IgD-negative memory B cell (primary cell): Measurements from ENCODE around the gene FGF19. TPM values are rescaled to one million over a fixed set of nuclear protein-coding genes. Genes with fewer than 3 reads are reported as not detected.
A peak's percentile ranks its signal among the peaks of the same experiment; 100 is the strongest.

ENCODE experiments used
- H3K27ac Mint-ChIP-seq, 3 donors: one replicate each; pipeline ENCODE4 v1.8.0; 2020 to 2022; ENCODE audit warnings: mild to moderate bottlenecking in 3 of 3, mixed read lengths in 3 of 3, moderate library complexity in 1 of 3
- H3K27me3 Mint-ChIP-seq: one replicate; pipeline ENCODE4 v1.8.0; 2021; ENCODE audit warnings: mixed read lengths
- H3K36me3 Mint-ChIP-seq: one replicate; pipeline ENCODE4 v1.8.0; 2020; ENCODE audit warnings: mild to moderate bottlenecking, mixed read lengths
- H3K4me1 Mint-ChIP-seq, 3 donors: one replicate each; pipeline ENCODE4 v1.8.0; 2020 to 2022; ENCODE audit warnings: mixed read lengths in 3 of 3, mild to moderate bottlenecking in 1 of 3
- H3K4me3 Mint-ChIP-seq, 4 donors: one replicate each; pipeline ENCODE4 v1.8.0; 2020 to 2022; ENCODE audit warnings: mild to moderate bottlenecking in 4 of 4, mixed read lengths in 4 of 4, moderate library complexity in 3 of 4
- H3K9me3 Mint-ChIP-seq, 3 donors: one replicate each; pipeline ENCODE4 v1.8.0; 2020 to 2021; ENCODE audit warnings: mixed read lengths in 3 of 3, mild to moderate bottlenecking in 1 of 3
- polyA plus RNA-seq: library from polyadenylated mRNA; unstranded; fragments of 300-500 nt; fragmentation: Illumina TruSeq; gene quantifications from one replicate; pipeline ENCODE4 v1.2.3, GENCODE V29; 2021

FGF19 gene
- polyA plus RNA-seq, 1 donor from 2014 or later = not detected

DNA sequence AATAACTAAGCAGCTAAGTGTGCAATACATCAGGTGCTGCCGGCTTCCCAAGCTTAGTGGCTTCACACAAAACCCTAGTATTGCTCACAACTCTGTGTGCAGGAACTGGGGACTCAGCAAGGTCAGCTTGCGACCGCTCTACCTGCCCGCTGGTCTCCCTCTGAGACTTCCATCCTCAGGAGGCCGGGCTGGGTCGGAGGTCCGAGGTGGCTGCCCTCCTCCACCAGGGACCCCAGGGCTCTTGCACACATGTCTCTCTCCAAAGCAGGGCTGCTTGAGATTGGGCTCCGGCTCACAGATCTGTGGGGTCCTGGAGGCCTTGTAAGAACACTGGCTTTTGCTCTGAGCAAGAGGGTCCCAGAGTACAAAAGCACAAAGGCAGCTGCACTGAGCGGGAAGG is 25.4 kb upstream of the FGF19 start:
- no peaks in the 10 kb centered on the region for H3K4me1 Mint-ChIP-seq
- peaks cover 0 to 6% (median 0%) of the 10 kb centered on the region in 3 donors for H3K9me3 Mint-ChIP-seq
- H3K27me3 Mint-ChIP-seq = peaks cover 27% of the 10 kb centered on the region
- H3K27ac Mint-ChIP-seq = no peak overlapping the region
- no peak overlapping the region for H3K4me3 Mint-ChIP-seq
- no peaks in the 10 kb centered on the region for H3K36me3 Mint-ChIP-seq

DNA sequence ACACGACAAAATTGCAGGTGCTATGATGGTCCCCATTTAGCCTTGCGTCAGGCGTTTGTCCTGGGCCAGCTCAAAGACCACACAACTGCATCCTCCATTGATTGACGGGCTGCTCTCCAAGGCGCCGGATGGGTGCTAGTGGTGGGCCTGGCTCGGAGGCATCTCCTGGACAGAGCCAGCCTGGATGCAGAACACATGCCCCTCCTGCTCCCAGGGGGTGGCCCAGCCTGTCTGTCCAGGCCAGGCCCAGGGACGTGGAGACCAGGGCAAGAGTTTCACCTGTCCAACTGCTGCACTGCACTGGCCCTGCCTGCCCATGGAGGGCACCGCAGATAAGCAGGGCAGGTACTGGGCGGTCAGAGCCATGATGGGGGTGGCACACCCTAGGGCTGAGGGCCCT is 23.4 kb upstream of the FGF19 start:
- no peak overlapping the region for H3K4me3 Mint-ChIP-seq
- H3K9me3 Mint-ChIP-seq = no peaks in the 10 kb centered on the region
- peaks cover 1% of the 10 kb centered on the region for H3K36me3 Mint-ChIP-seq
- H3K27ac Mint-ChIP-seq = no peak overlapping the region
- H3K4me1 Mint-ChIP-seq = no peaks in the 10 kb centered on the region
- H3K27me3 Mint-ChIP-seq = peaks cover 33% of the 10 kb centered on the region

DNA sequence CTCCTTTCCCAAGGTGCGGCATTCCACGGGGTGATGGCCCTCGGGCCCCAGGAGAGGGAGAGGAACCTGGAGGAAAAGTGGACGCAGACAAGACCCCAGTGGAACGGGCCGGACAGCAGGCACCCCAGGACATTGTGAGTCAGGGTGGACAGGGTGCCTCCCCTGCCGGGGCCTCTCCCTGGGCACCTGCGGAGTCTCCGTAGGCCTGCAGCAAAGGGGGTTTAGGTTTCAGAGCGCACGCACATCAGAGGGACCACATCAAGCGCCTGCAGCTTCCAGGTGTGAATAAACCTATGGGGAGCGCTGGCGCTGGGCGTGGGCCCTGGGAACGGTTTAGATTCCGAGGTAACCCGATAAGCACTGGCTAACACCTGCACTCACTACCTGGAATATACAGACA is 22.7 kb upstream of the FGF19 start:
- Mint-ChIP-seq H3K36me3 (peaks cover 1% of the 10 kb centered on the region), H3K27ac (no peak overlapping the region), H3K4me1 (no peaks in the 10 kb centered on the region), H3K4me3 (no peak overlapping the region), H3K9me3 (no peaks in the 10 kb centered on the region), H3K27me3 (peaks cover 33% of the 10 kb centered on the region)

DNA sequence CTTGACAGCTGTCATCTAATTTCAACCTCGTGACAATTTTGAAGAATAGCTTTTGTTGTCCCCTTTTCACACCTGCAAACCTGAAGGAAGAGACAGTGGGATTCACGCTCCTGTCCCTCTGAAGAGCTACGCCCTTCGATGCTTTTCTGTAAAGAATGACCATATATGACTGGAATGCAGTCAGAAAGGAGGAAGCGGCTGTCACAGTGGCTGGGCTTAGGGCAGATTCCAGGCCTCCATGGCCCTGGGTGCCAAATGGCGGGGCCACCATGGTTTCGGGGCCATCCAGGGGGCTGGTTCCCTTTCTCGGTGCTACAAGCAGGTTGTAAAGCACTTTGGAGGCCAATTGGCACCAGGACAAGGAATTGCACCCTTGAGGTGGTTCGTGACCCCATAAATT is 22.2 kb upstream of the FGF19 start:
- peaks cover 1% of the 10 kb centered on the region for H3K36me3 Mint-ChIP-seq
- H3K4me3 Mint-ChIP-seq = no peak overlapping the region
- no peaks in the 10 kb centered on the region for H3K9me3 Mint-ChIP-seq
- no peak overlapping the region for H3K27ac Mint-ChIP-seq
- peaks cover 37% of the 10 kb centered on the region for H3K27me3 Mint-ChIP-seq
- H3K4me1 Mint-ChIP-seq = no peaks in the 10 kb centered on the region

DNA sequence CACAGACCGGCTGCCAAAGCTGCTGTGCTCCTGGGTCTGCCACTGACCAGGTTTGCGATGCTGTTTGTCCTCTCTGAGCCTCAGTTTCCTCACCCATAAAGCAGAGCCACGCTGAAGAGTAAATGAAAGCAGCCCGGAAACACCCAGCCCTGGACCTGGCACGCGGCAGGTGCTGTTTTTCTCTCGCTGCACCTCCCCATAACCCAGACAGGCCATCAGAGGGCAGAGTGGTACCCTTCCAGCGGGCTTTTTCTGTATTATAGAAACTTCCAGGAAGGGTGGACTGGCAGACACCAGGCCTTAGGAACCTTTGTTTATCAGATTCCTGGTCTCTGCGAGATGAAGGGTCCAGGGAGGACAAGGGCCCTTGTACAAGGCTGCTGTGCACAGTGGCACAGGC is 17.9 kb upstream of the FGF19 start:
- Mint-ChIP-seq H3K4me1 (peaks cover 0 to 5% (median 2%) of the 10 kb centered on the region in 3 donors), H3K27me3 (peaks cover 36% of the 10 kb centered on the region)

DNA sequence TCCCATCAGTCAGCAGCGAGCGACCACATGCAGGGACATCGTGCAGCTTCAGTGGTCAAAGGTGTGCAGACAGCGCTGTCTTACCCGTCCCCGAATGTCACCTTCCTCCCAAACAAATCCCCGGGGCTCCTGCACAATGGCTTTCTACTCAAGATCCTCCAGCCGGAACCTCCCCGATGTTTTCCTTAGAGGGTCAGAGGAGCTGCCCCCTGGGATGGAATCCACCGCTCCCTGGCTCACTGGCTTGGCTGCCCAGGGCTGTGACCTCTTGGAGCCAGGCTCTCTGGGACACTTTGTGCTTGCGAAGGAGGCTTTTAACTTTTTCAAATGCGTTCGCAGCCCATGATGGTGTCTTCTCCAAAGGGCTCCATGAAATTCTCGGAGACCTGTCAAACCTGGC is 17.3 kb upstream of the FGF19 start:
- peaks cover 33% of the 10 kb centered on the region for H3K27me3 Mint-ChIP-seq
- H3K4me1 Mint-ChIP-seq = peaks cover 0 to 5% (median 2%) of the 10 kb centered on the region in 3 donors

More for the DNA sequence above, 17.9 kb upstream of the FGF19 start:
- Mint-ChIP-seq H3K36me3 (peaks cover 1% of the 10 kb centered on the region), H3K27ac (no peak overlapping the region), H3K4me3 (no peak overlapping the region), H3K9me3 (no peaks in the 10 kb centered on the region)

DNA sequence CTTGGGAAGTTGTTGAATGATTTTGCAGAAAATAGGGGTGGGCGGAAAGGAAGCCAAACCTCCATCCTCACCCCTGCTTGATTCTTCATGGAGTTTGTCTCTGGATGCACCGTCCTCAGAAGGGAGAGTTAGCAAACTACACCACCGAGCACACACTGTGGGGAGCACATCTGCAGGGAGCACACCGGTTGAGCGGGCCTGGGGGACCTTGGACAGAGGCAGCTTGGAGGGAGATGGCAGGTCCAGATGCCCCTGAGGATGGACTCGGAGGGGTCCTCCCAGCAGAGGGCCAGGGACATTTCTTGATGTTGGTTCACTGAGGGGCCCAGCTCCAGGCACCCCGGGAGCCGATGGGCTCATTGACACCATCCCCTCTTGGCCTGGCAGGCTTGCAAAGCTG is 15.1 kb upstream of the FGF19 start:
- H3K36me3 Mint-ChIP-seq = peaks cover 1% of the 10 kb centered on the region
- no peak overlapping the region for H3K27ac Mint-ChIP-seq
- H3K27me3 Mint-ChIP-seq = peaks cover 30% of the 10 kb centered on the region

More for the DNA sequence above, 17.3 kb upstream of the FGF19 start:
- H3K36me3 Mint-ChIP-seq = peaks cover 1% of the 10 kb centered on the region
- H3K27ac Mint-ChIP-seq = peak overlapping the region in 1 of 3 donors; percentile 13
- H3K9me3 Mint-ChIP-seq = no peaks in the 10 kb centered on the region
- no peak overlapping the region for H3K4me3 Mint-ChIP-seq

DNA sequence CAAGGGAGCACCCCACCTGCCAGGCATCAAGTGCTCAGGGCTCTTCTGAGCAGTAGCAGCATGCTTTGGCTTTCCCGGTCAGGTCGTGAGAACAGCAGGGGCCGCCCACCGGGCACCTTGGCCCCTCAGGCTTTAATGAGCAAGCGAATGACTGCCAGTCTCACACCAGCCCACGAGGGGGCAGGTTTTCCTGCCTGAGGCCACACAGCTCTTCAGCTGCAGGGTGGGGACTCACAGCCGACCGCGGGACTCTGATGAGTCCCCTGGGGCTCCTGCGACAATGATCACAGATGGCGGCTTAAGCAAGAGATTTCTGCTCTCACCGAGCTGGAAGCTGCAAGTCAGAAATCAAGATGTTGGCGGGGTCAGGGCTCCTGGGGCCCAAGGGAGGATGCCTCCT is 14.3 kb upstream of the FGF19 start:
- no peaks in the 10 kb centered on the region for H3K9me3 Mint-ChIP-seq
- no peak overlapping the region for H3K4me3 Mint-ChIP-seq
- H3K36me3 Mint-ChIP-seq = peaks cover 1% of the 10 kb centered on the region
- H3K4me1 Mint-ChIP-seq = peaks cover 0 to 5% (median 2%) of the 10 kb centered on the region in 3 donors
- no peak overlapping the region for H3K27ac Mint-ChIP-seq
- H3K27me3 Mint-ChIP-seq = peaks cover 28% of the 10 kb centered on the region

More for the DNA sequence above, 15.1 kb upstream of the FGF19 start:
- H3K4me1 Mint-ChIP-seq = peaks cover 0 to 5% (median 2%) of the 10 kb centered on the region in 3 donors
- no peaks in the 10 kb centered on the region for H3K9me3 Mint-ChIP-seq
- H3K4me3 Mint-ChIP-seq = no peak overlapping the region

DNA sequence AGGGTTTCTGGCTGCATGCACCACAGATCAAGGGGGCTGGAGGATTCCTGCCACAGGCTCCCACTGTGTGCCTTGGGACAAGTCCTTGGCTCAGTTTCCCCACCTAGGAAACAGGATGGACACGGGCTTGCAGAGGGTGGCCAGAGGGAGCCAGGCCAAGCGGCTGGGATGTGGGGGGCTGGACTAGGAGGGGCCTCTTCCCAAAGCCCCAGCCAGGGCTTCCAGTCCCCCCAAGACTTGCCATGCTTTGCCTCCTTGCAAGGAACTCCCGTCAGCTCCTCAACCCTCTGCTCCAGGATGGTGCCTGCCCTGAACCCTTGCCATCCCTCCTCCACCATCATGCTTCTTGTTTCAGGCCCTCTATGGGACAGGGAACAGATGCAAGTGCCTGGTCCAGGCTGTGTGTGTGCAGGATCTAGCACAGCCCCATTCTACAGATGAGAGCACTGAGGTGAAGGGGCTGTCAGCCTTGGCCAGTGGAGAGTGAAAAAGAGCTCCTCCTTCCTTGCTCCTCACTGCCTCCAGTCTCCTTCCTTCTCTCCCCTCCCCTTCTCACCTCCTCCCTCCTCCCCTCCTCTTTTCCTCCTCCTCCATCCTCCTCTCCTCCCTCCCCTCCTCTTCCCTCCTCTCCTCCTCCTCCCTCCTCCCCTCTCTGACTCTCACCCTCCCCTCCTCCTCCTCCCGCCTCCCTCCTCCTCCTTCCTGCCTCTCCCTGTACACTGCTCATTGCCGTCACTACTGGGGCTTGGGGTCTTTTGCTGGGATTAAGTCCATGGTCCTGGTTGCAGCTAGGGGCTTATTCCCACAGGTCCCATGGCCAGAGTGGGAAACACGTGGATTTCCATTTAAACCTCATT is 13.3 kb upstream of the FGF19 start:
- Mint-ChIP-seq H3K9me3 (no peaks in the 10 kb centered on the region), H3K27ac (no peak overlapping the region), H3K36me3 (no peaks in the 10 kb centered on the region), H3K27me3 (peaks cover 26% of the 10 kb centered on the region), H3K4me1 (peaks cover under 1 to 7% (median 3%) of the 10 kb centered on the region in 3 donors), H3K4me3 (no peak overlapping the region)

DNA sequence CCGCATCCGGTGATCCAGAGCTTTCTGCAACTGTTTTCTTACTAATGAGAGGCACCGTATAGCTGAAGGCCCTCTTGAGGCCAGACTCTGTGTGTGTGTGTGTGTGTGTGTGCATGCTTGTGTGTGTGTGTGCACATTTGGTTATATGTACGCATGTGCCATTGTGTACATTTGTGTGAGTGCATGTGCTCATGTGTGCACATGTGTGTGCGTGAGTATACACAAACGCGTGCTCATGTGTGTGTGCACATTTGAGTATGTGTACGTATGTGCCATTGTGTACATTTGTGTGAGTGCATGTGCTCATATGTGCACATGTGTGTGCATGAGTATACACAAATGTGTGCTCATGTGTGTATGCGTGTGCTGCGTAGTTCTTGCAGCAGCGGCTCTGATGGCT is 12.3 kb upstream of the FGF19 start:
- Mint-ChIP-seq H3K4me1 (peaks cover 5 to 12% (median 6%) of the 10 kb centered on the region in 3 donors), H3K9me3 (peaks cover 0 to 1% (median 0%) of the 10 kb centered on the region in 3 donors), H3K27ac (no peak overlapping the region), H3K4me3 (no peak overlapping the region), H3K36me3 (no peaks in the 10 kb centered on the region), H3K27me3 (peaks cover 27% of the 10 kb centered on the region)

DNA sequence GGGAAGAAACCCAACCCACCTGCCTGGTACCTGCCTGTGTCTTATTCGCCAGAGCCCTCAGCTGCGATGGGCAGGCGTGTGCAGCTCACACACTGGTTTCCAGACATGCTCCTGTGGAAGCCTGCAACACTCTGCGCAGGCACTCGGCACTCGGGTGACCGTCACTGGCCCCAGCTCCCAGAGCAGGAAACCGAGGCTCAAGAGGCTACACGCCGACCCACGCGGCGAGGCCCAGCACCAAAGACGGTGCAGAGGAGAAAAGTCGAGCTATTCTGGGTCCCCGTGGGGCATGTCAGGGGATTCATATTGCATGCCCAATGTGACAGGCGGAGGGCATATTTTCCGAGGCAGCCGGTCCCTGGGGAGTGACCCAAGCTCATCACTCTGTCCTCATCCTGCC is 11.6 kb upstream of the FGF19 start:
- H3K36me3 Mint-ChIP-seq = no peaks in the 10 kb centered on the region
- no peak overlapping the region for H3K4me3 Mint-ChIP-seq
- H3K9me3 Mint-ChIP-seq = peaks cover 0 to 1% (median 0%) of the 10 kb centered on the region in 3 donors
- peaks cover 5 to 12% (median 6%) of the 10 kb centered on the region in 3 donors for H3K4me1 Mint-ChIP-seq
- no peak overlapping the region for H3K27ac Mint-ChIP-seq
- H3K27me3 Mint-ChIP-seq = peaks cover 24% of the 10 kb centered on the region

DNA sequence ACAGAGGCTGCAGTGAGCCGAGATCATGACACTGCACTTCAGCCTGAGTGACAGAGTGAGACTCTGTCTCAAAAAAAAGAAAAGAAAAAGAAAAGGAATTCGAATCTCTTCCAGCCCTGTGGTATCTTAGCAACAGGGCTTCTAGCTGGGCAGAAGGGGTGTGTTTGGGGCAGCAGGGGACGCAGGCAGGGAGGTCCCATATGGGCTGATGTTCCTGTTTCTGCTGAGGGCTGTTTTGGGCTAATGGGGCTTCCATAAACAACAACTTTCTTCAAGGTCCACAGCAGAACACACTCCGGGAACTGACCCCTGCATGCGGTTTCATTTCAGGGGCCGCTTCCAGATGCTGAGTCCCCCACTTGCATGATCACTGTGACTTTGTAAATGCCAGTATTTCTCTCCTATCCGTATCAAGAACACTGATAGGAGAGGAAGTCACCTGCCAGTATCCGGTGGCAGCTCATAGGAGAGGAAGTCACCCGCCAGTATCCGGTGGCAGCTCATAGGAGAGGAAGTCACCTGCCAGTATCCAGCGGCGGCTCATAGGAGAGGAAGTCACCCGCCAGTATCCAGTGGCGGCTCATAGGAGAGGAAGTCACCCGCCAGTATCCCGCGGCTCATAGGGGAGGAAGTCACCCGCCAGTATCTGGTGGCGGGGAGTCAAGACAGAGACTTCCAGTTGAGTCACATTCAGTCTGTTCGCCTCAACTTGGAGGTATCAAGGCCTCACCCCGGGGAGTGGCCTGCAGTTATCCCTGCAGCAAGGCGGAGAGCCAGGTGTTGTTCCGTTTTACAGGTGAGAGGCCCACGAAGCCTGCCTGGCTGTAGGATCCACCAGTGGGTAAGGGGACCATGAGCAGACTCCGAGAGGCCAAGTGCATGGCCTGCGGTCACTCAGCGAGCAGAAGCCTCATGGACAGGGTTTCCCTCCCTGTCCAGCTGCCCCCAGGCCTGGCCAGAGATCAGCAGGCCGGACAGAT is 8.3 kb upstream of the FGF19 start:
- Mint-ChIP-seq H3K9me3 (peaks cover 0 to 1% (median 0%) of the 10 kb centered on the region in 3 donors), H3K4me1 (peaks cover 3 to 11% (median 9%) of the 10 kb centered on the region in 3 donors), H3K27me3 (peaks cover 13% of the 10 kb centered on the region), H3K4me3 (peak overlapping the region in 1 of 4 donors; percentile 65), H3K36me3 (no peaks in the 10 kb centered on the region), H3K27ac (peak overlapping the region in 1 of 3 donors; percentile 28)

DNA sequence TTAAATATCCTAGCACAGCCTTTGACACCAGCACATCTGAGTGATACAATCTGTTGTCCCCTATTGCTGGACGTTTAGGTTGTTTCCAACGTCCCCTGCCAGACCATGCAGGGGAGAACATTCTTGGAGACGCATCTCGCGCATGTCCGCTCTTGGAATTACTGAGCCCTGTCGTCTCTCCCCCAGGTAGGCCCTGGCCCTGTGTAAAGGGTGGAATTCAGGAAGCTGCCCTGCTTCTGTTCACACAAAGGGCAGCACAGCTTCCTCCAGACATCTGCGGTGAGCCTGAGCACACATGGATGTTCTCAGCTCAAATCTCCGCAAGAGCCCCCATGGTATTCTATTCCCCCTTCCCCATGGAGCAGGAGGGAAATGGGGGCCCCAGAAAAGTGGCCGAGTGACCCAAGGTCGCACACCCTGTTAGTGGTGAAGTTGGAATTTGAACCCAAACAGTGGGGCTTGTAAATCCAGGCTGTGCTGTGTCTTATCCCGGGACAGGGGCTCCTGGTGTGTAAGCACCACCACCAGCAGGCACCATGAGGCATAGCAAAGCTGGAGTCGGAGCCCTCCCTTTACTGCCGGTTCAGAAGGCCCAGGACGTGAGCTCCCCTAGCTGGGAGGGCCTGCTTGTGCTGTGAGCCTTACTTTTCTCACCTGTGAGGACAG is 5.0 kb upstream of the FGF19 start:
- Mint-ChIP-seq H3K27me3 (peaks cover 27% of the 10 kb centered on the region), H3K4me3 (no peak overlapping the region), H3K36me3 (no peaks in the 10 kb centered on the region), H3K9me3 (peaks cover 0 to 1% (median 0%) of the 10 kb centered on the region in 3 donors), H3K4me1 (peaks cover 8 to 15% (median 9%) of the 10 kb centered on the region in 3 donors), H3K27ac (no peak overlapping the region)

DNA sequence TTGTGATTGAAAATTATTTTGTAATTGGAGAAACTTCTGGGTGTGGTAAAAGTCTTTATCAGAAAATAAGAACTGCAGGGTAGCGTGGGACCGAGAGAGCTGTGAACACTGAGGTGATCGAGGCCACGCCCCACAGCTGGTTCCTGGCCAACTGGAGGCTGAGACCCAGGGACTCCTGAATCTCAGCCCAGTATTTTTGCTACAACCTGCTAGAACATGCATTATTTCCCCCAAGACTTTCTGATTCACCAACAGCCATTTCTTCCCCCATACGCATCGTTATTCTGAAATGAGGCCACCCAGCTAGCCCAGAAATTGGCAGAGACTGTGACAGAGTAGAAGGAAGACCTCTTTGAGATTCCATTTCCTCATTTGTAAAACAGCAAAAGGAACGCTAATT is 3.4 kb upstream of the FGF19 start:
- peaks cover 30% of the 10 kb centered on the region for H3K27me3 Mint-ChIP-seq
- peaks cover 9 to 15% (median 10%) of the 10 kb centered on the region in 3 donors for H3K4me1 Mint-ChIP-seq
- peaks cover 0 to 1% (median 0%) of the 10 kb centered on the region in 3 donors for H3K9me3 Mint-ChIP-seq
- H3K27ac Mint-ChIP-seq = peak overlapping the region in 1 of 3 donors; percentile 75
- peak overlapping the region in 1 of 4 donors; percentile 84 for H3K4me3 Mint-ChIP-seq
- H3K36me3 Mint-ChIP-seq = no peaks in the 10 kb centered on the region
